ENCODE measurements around the gene ACTN2.

- TF ChIP-seq EZH2phosphoT487 (IDR thresholded peaks at IDR 0.05; ENCODE audit: low read depth, severe bottlenecking, unreplicated experiment) (no peak), EZH2 (IDR thresholded peaks at IDR 0.05; ENCODE audit: borderline replicate concordance) (no peak)
- TF ChIP-seq, protein P1, sequence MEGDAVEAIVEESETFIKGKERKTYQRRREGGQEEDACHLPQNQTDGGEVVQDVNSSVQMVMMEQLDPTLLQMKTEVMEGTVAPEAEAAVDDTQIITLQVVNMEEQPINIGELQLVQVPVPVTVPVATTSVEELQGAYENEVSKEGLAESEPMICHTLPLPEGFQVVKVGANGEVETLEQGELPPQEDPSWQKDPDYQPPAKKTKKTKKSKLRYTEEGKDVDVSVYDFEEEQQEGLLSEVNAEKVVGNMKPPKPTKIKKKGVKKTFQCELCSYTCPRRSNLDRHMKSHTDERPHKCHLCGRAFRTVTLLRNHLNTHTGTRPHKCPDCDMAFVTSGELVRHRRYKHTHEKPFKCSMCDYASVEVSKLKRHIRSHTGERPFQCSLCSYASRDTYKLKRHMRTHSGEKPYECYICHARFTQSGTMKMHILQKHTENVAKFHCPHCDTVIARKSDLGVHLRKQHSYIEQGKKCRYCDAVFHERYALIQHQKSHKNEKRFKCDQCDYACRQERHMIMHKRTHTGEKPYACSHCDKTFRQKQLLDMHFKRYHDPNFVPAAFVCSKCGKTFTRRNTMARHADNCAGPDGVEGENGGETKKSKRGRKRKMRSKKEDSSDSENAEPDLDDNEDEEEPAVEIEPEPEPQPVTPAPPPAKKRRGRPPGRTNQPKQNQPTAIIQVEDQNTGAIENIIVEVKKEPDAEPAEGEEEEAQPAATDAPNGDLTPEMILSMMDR (IDR thresholded peaks at IDR 0.05; ENCODE audit: poor library complexity), result no peak
Measured at GRCh38 chr1:236808564-236809130, 122.3 kb downstream of the ACTN2 start.

All from hepatocyte (in vitro differentiated cells).